Stimulated activated CD8-positive, alpha-beta memory T cell treated with anti-CD3 and anti-CD28 coated beads, Interleukin-15, amount 100 ng/mL, for 48 hours (primary cell): ENCODE measurements around the gene PRUNE2.
"Not testable (repeated sequence)": the region's sequence is repeated elsewhere in the genome, so short reads cannot be mapped to it uniquely, and the experiment has no call there.

Experiments used
- DNase-seq, 2 donors: peaks; one replicate each; pipeline ENCODE4 v3.0.0-alpha.2; 2020; ENCODE audit warnings: low read depth in 2 of 2

The PRUNE2 gene

GRCh38 chr9:76697554-76697953, 208.4 kb downstream of the PRUNE2 start:
- no peak for DNase-seq

- DNase-seq: no peak
Observed at GRCh38 chr9:76697081-76697480, 208.8 kb downstream of the PRUNE2 start.

- DNase-seq: no peak
Observed at GRCh38 chr9:76693912-76694311, 212.0 kb downstream of the PRUNE2 start.

GRCh38 chr9:76692458-76693129, 213.3 kb downstream of the PRUNE2 start:
- no peak for DNase-seq

- DNase-seq: no peak
Observed at GRCh38 chr9:76691517-76692313, 214.2 kb downstream of the PRUNE2 start.

GRCh38 chr9:76690973-76691370, 214.9 kb downstream of the PRUNE2 start:
- DNase-seq: no peak

GRCh38 chr9:76690246-76690972, 215.5 kb downstream of the PRUNE2 start:
- no peak for DNase-seq

GRCh38 chr9:76688471-76689238, 217.3 kb downstream of the PRUNE2 start:
- DNase-seq: no peak

GRCh38 chr9:76687861-76688391, 218.0 kb downstream of the PRUNE2 start:
- DNase-seq: peak; percentile 4 to 19

GRCh38 chr9:76686756-76687155, 219.2 kb downstream of the PRUNE2 start:
- DNase-seq: no peak

- DNase-seq: no peak
Observed at GRCh38 chr9:76684213-76684612, 221.7 kb downstream of the PRUNE2 start.

GRCh38 chr9:76681556-76681955, 224.4 kb downstream of the PRUNE2 start:
- no peak for DNase-seq

GRCh38 chr9:76680716-76681425, 225.0 kb downstream of the PRUNE2 start:
- DNase-seq: no peak

- no peak for DNase-seq
Observed at GRCh38 chr9:76677481-76678055, 228.3 kb downstream of the PRUNE2 start.

GRCh38 chr9:76676857-76677256, 229.1 kb downstream of the PRUNE2 start:
- DNase-seq: no peak

GRCh38 chr9:76667521-76667957, 238.4 kb downstream of the PRUNE2 start:
- no peak for DNase-seq

- DNase-seq: not testable (repeated sequence)
Observed at GRCh38 chr9:76665966-76666365, 239.9 kb downstream of the PRUNE2 start.

GRCh38 chr9:76665458-76665857, 240.5 kb downstream of the PRUNE2 start:
- DNase-seq: no peak

GRCh38 chr9:76664120-76664519, 241.8 kb downstream of the PRUNE2 start:
- no peak for DNase-seq

- DNase-seq: no peak
Observed at GRCh38 chr9:76662476-76663281, 243.2 kb downstream of the PRUNE2 start.
